Stimulated activated CD8-positive, alpha-beta memory T cell treated with anti-CD3 and anti-CD28 coated beads, Interleukin-4, amount 100 ng/mL, for 48 hours (primary cell): ENCODE measurements around the gene TFPI.

Experiments used
- DNase-seq: peaks from one replicate; pipeline ENCODE4 v3.0.0-alpha.2; 2020

Gene TFPI

DNA sequence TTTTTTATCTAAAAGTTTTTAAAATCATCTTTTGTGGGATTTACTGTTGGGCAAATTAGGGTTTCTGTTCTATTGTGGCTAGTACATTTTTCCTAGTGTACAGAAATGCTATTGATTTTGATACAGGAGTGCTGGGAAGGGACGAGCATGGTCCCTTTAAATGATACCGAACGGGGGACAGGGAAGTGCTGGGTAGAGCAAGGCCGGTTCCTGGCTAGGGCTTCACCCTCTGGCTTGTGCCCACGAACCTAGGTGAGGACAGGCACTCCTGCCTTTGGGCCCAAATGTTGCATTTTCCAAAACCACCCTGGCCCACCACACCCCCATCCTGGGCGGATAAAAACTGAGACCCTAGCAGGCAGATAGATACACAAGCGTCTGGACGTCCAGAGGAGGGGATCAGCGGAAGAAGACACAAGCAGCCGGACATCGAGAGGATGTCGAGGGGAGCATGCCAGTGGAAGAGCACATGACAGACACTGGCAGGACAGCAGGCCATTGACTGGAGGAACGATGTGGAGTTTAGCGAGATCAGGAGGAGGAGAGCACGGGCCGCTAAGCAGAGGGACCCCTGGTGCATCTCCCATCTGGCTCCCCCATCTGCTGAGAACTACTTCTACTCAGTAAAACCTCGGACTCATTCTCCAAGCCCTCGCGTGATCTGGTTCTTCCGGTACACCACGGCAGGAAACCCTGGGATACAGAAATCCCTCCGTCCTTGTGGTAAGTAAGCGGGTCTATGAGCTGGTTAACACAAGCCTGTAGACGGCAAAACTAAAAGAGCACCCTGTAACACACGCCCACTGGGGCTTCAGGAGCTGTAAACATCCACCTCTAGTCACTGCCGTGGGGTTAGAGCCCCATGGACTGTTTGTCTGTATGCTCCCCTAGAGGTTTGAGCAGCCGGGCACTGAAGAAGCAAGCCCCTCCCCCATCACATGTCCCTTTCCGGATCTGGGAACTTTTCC, 92.7 kb downstream of the TFPI start:
- DNase-seq: no peak

DNA sequence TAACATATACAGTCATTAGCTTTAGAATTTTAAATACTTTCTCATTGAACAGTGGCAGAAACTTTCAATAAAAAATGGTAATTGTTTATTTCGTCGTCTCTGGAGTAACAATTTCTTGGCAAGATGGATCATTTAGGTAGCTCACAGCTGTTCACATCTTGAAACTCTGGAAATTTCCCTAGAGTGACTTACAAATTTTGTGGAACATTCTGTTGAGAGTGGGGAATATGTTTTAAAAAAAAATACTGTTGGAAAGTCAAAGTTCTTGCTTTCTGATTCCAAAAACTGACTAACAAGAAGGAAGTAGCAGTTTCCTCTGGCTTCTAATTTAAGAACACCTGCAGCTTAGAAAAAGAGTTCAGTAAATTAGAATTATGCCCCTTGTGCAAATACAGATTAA, 95.0 kb downstream of the TFPI start:
- no peak for DNase-seq

DNA sequence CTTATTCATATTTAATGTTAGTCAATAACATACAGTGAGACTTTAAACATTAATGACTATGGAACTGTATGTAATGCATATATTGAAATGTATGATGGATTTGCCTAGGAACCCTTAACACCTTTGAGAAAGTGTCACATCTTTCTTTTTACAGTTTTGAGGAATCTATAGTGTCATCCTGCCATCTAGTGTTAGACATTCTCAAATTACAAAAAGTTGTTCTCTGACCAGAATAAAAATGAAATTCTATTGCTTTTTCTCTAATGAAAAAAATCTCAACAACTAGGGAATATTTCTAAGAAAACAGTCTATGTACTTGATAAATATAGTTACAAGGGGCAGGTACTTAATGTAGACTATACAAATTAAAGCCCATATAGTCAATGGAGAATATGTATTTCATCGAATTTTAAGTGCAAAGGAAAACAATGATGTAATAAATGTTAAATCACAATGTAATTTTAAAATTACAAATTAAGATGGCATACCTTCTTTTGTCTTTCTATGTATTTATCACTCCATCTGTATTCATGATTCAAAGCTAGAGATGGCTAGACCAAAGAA, 101.1 kb downstream of the TFPI start:
- DNase-seq: no peak

DNA sequence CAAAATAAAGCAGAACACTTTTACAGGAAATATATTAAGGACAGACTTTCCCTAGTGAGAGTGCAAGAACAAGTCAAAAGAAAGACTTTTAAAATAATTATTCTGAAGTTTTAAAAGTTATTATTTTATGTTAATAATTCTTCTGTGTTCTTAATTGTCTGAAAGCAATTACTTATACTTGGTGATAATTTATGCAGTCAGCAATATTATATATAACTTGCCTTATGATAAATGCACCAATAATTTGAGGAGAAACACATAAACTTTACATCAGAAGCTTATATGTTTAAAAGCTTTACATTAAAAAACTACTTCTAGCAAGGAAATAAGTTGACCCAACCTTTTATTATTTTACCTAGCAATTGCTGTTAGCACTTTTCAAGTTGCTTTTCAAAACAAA, 102.7 kb downstream of the TFPI start:
- DNase-seq: no peak

DNA sequence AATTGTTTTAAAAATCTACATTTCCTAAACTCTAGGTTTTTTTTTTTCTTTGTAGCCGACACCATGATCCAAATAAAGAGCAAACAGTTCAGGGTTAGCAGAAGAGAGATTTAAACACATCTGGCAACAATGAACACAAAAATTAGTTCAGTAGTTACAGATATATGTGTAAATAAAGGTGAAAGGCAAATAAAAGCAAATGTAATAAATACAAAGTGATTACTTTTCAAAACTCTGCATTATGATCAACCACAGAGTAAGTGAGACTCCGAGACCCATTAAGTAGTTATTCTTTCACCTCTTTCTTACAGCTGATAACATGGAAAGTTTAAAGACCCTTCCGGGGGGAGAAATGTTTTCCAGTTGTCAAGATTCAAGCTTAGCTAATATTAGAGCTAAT, 106.9 kb downstream of the TFPI start:
- no peak for DNase-seq

DNA sequence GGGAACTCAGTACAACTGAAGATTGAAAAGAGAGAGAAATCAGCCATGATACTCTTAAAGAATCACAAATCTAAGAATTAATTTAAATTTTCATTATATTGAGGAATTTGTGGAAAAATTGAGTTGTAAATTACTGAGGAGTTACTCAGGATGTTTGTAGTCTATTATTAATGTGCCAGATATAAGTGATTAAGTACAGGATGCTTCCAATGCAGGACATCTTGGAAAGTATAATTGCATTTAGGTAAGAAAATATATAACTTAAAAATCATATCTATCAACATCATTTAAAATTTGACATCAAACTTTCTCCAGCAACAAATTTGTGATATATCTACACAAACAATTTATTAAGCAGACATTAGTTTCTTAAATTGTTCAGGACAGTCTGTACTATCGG, 107.5 kb downstream of the TFPI start:
- no peak for DNase-seq

DNA sequence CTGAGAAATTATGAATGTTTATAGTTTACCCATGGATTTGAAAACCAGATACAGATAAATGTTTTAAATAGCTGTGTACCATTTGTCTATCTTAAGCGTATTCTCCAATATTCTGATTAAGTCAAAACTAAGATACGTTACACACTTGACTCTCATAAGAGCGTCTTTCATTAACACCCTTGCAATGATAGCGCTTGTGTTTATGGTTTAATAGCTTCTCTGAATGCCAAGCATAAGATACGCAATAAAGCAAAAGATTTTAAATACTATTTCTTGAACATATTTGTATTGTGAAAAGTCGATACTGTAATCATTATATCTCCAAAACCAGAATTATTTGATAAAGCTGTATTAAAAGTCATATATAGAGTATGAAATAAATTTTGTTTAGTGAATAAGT, 109.2 kb downstream of the TFPI start:
- no peak for DNase-seq

DNA sequence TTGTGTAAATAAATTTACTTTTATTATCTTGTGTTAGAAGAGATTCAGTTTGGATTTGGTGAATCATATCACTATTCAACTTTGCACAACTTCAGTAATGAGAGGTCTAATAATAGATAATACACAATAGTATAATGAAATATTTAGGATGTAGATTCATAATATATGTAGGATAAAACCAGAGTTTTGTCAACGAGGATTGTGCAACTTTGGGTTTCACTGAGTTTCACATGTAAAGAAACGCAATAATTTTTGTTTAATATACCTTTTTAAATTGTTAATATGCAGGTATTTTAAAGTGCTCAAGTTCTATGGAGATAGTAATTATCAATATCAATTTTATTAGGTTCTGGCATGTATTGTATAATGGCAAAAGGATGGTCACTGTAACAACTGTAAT, 111.5 kb downstream of the TFPI start:
- no peak for DNase-seq

DNA sequence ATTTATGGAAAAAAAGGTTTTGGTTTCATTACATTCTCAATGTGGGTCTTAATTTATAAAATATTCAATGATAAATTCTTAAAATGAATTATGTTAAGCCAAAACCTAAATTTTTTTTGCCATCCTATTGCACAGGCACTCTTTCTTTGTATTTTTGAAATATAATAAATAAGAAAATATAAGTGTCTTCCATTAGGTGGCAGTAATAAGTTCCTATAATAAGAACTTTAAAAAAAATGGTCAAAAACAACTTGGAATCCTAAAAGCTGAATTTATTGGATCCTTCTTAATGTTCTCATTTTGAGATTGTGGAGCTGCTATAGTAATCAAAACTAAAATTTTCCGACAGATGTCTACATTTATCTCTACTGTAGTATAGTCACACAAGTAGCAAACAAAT, 111.9 kb downstream of the TFPI start:
- no peak for DNase-seq

DNA sequence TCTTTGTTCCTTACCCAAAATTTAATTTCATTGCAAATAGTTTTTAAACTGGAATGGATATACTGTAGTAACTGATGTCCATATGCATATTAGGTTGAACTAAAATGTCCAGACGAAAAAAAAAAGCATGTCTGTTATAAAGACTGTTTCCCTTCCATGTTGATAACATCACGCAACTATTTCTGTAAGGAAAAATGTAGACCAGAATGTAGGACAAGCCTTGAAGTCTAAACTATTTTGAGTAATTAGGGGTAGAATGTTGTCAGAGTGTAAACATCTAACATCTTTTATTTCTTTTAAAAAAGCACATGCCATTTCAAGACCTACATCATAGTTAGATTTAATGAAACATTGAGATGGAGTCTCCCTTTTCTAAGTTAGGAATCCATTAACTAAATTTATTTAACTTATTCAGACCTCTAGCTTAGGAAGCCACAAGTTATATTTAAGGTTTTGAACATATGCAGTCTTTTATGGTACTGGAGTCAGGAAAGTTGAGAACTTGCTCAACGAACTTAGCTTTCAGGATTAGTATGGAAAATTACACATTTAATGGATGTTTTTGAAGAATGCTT, 114.0 kb downstream of the TFPI start:
- no peak for DNase-seq

DNA sequence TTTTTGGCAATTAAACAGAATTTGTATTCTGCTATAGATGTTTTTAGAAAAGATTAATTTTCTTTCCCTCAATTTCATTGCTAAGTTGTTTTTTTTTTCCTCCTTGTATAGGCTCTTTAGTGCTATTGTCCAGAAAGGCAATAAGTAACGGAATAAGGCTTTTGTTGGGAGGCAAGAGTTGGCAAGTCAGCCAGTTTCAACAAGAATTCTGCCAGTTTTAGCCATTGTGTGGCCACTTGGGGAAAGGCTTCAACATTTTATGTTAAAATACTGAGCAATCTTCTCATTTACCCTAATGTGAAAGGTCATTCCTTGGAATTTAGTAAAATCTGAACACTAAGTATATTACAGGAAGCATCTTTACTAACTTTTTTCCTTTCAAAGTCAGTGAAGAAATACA, 115.8 kb downstream of the TFPI start:
- DNase-seq: no peak

DNA sequence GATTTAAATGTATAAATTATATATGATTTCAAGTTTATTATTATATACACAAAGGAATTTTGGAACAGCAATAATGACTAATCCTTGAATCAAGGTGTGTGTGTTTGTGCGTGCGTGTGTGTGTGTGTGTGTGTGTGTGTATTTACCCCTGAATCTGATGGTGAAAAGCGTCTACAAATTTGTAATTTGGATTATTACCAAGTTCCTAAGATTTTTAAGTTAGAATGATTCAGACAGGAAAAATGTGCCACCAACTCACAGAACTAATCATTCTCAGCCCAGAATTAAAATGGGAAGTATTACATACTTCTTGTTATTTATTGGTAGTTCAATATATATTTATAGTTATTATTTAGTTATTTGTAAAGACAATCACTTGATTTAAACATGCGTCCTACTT, 118.5 kb downstream of the TFPI start:
- no peak for DNase-seq

DNA sequence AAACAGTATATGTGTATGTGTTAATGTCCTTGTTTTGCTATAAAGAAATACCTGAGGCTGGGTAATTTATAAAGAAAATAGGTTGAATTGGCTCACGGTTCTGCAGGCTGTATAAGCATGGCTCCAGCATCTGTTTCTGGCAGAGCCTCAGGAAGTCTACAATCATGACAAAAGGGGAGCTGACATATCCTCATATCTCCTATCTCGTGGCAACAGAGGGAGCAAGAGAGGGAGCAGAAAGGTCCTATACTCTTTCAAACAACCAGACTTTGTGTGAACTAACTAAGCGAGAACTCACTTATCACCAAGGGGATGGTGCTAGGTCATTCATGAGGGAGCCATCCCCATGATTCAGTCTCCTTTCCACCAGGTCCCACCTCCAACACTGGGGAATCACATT, 119.2 kb downstream of the TFPI start:
- no peak for DNase-seq

DNA sequence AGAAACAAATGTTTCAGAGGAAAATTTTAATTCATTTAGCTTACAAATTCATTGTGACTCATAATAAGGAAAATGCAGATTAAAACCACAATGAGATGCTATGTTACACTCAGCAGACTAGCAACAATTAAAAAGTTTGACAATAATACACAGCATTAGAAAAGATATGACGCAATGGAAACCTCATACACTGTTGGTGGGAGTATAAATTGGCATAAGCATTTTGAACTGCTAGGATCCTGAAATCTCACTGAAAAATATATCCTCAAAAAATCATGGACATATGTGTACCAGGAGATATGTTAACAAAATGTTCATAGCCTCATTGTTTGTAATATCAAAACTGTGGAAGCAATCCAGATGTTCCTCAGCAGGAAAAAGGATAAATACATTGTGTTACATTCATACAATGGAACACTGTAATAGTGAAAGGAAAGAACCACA, 119.9 kb downstream of the TFPI start:
- no peak for DNase-seq

DNA sequence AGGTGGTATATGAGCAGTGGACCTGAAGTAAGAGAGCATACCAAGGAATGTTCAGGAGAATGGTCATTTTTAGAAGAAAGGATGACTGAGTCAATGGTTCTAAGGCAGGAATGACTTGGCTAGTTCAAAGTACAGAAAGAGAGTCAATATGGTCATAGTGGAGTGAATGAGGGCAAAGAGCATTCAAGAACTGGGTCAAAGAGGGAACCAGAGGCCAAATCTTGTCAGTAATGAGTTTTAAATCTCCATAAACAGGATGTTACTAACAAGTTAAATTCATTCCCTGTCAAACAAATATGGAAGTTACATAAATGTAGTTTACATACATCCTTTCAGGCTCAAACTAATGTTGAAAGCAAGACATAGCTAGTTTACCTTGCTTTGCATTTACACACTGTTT, 122.3 kb downstream of the TFPI start:
- no peak for DNase-seq

DNA sequence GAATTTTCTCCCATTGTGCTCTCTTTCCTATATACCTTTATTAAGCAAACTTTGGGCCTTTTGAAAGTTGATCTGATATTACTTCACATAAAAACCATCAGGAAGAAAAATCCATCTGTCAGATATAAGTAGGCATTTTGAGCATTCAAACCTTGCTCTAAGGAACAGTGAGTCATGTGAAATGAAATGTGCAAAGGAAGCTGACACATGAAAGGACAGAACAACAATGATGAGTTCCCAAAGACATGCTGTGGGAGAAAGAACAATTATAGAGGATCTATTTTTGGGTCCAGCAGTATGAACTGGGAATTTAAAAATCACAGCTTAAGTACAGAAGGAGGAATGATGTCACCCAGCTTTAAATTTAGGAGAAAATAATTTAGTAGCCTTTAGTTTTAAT, 124.2 kb downstream of the TFPI start:
- no peak for DNase-seq

DNA sequence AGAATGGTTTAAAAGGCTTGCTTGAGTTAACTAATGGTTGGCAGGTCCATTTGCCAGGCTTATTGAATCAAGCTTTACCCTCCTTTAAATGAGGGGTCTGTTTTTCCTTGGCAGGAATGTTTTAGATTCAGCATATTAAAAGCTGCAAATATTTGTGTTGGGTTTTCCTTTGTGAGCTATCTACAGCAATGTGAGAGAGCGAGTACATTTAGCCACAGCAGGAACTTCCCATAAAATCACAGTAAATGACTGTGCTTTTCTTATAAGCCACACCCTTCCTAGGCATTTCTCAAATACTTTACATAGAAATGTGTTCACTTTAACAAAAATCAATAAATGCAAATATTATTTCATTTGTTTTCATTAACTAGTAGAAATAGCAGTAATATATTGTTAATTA, 130.1 kb downstream of the TFPI start:
- DNase-seq: no peak

DNA sequence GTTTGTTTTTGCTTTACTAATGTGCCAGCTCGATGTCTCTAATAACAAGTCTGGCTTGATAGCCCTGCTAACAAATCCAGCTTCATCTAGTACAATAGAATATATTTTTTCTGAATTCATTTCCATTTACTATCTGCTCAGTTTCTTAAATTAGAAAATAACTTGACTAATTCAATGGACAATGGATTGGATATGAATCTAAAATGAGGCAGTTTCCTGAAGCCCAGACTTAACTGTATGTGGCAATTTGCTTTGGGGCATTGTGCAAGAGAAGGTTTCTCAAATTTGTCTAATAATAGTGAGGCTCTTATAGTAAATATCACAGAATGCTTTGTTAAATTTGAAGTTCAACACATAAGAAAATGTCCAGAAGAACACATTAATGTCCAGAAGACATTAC, 132.0 kb downstream of the TFPI start:
- no peak for DNase-seq

DNA sequence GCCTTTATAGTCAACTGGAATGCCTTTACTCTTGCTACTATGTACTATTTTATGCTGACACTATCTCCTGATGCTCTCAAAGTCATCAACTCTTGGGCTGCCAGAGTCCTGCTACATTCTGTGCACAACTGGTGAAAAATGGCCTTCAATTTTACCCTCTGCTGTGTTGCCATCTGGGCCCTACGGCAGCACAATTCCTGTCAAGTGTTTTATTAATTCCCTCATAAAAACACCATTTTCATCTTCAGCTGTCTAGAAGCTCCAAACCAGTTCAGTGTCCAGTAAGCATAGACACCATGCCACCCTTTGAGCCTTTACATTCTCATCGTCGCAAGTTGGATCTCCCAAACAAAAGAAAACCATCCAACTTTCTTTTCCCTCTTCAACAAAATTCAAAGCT, 132.7 kb downstream of the TFPI start:
- DNase-seq: no peak

DNA sequence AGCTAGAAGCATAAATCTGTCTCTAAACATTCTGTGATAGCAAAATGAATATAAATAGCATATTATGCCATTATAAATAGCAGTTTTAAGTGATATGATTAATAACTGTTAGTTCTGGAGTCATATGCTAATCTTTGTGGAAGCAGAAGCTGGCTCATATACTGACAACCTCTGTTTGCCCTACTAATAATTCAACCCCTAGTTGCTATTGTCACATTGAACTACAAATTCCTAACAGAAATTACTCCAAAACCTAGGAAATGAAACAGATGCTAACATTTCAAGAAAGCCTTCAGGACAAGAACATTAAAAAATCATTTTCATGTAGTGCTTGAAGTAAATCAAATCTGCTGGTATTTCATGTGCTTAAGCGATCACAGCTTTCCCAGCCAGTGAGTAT, 134.4 kb downstream of the TFPI start:
- DNase-seq: no peak

DNA sequence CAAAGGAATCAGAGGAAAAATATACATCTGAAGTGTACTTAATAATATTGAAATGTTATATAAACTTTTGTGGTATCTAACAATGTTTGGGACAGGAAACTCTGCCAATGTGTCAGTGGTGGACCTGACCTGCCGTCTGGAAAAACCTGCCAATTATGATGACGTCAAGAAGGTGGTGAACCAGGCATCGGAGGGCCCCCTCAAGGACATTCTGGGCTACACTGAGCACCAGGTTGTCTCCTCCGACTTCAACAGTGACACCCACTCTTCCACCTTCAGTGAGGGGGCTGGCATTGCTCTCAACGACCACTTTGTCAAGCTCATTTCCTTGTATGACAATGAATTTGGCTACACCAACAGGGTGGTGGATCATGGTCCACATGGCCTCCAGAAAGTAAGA, 138.8 kb downstream of the TFPI start:
- DNase-seq: no peak
